Sigmoid colon (tissue), 4 donors: Measurements from ENCODE around the gene IPO11.

ENCODE experiments used
- POLR2A ChIP-seq, 2 donors: fragments of 450-650 bp; IDR thresholded peaks; one replicate each; pipeline ENCODE4 v1.6.1; 2016; ENCODE audit warnings: antibody characterized with exemption in 2 of 2, mild to moderate bottlenecking in 2 of 2, moderate library complexity in 2 of 2
- POLR2AphosphoS5 ChIP-seq, 4 donors: sonication (generic); formaldehyde crosslinking; IDR thresholded peaks; one replicate each; pipeline ENCODE4 v1.6.1; 2017; ENCODE audit warnings: antibody characterized with exemption in 4 of 4

DNA sequence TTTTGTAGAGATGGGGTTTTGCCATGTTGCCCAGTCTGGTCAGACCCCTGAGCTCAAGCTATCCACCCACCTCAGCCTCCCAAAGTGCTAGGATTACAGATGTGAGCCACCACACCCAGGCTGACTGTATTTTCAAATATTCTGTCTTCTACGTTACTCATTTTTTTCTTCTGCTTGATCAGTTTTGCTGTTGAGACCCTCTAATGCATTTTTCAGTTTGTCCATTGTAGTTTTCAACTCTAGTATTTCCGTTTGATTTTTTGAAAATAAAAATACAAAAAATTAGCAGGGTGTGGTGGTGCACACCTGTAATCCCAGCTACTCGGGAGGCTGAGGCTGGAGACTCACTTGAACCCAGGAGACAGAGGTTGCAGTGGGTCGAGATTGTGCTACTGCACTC, 155.6 kb downstream of the IPO11 start:
- TF ChIP-seq POLR2A (IDR thresholded peaks at IDR 0.05) (no peak), POLR2AphosphoS5 (IDR thresholded peaks at IDR 0.05) (no peak)
